Measurements from ENCODE around the gene NPAS3. TPM values are rescaled to one million over a fixed set of nuclear protein-coding genes. Genes with fewer than 3 reads are reported as not detected.

NPAS3 gene
- total RNA-seq, 2 experiments from 2014 or later = not detected

DNA sequence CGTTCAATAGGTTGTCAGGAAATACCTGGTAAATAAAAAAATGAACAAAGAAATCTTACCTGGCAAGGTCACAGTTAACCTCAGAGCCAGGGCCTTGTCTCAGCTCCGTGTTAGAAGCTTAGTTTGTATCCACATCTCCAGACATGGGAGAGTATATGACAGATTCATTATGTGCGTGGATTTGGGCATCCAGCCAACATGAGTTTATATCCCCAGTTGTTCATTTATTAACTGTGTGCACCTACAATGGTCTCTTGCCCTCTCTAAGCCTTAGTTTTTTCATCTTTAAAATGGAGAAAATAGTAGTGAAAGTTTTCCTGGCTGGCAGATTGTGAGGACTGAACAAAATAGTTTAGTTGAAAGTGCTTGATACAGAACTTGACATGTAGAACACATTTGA is 437.8 kb downstream of the NPAS3 start:
- Mint-ChIP-seq H3K27ac (no peak overlapping the region), H3K4me3 (no peak overlapping the region), H3K4me1 (ENCODE audit: low read depth) (no peaks in the 10 kb centered on the region), H3K9me3 (no peaks in the 10 kb centered on the region), H3K27me3 (no peaks in the 10 kb centered on the region), H3K36me3 (no peaks in the 10 kb centered on the region)
- POLR2A ChIA-PET = no interaction called here
- CTCF ChIA-PET = no interaction called here
- intact Hi-C loops (cut with micrococcal nuclease) = no loop called here
- DNase-seq = no peak

DNA sequence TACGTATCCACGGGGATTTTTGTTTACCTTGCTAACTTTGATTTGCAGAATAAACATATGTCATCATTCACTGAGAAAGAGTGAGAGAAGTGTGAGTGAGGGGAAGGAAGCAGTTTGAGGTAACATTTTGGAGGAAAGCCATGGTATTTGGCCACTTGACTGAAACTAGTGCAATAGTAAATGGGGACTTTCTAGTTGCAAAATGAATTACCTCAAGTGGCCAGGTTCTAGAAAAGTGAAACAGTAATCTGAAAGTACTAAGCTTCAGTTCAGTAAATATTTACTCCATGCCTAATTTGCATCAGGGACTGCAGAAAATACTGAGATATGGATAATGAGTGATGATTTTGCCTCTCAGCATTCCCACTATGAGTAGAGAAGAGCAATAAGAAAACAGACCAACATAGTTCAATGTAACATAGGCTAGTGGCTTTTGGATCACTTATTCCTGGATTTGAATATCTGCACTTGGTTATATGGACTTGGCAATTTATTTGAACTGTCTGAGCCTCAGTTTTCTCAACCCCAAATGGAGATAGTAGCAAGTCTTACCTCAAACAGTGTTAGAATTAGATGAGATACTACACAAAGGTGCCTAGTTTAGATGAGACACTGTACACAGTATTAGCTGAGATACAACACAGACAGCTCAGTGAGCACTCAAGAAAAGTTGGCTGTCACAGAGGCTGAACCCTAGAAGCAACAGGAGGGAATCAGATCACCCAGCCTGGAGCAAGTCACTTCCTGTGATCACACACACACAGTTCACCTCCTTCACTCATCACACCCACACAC is 439.1 kb downstream of the NPAS3 start:
- Mint-ChIP-seq H3K9me3 (no peaks in the 10 kb centered on the region), H3K27ac (no peak overlapping the region), H3K4me1 (ENCODE audit: low read depth) (no peaks in the 10 kb centered on the region), H3K36me3 (no peaks in the 10 kb centered on the region), H3K4me3 (no peak overlapping the region), H3K27me3 (no peaks in the 10 kb centered on the region)
- intact Hi-C loops (cut with micrococcal nuclease) = no loop called here
- POLR2A ChIA-PET = no interaction called here
- CTCF ChIA-PET = no interaction called here
- no peak for DNase-seq

DNA sequence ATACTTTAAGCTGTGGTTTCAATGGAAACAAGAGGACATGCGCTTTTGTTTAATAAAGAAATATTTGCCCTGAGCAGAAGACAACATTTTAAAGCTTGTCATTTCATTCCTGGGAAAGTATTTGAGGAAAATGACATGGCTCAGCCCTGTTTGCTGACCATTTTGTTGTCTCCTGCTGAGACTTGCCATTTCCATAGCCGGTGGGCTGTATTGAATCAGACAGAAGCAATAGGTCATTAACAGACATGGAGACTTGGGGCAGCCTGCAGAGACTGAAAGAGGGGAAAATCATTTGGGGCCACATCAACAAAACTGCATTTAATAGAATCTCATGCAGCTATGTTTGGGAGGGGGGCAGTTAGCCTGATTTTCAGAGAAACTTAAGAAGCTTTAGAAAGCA is 443.0 kb downstream of the NPAS3 start:
- Mint-ChIP-seq H3K9me3 (no peaks in the 10 kb centered on the region), H3K4me3 (no peak overlapping the region), H3K27ac (no peak overlapping the region), H3K27me3 (no peaks in the 10 kb centered on the region), H3K4me1 (ENCODE audit: low read depth) (no peaks in the 10 kb centered on the region), H3K36me3 (no peaks in the 10 kb centered on the region)
- POLR2A ChIA-PET = no interaction called here
- CTCF ChIA-PET = no interaction called here
- no peak for DNase-seq
- intact Hi-C loops (cut with micrococcal nuclease) = no loop called here

DNA sequence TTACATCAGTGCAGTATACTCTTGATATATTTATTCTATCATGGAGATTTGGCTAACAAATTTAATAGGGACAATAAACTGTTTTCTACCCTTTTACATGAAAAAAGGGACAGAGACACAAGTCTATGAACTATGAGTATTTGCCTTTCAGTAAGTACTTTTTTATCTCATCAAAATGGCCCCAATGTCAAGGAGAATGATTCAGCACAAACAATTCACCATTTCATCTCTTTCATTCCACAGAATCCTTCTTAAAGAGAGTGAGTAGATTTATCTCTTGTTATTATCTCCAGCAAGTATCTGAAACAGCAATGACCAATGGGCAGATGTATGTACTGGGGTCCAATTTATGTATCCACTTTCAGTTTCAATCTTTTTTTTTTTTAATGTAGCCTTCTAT is 447.5 kb downstream of the NPAS3 start:
- Mint-ChIP-seq H3K27me3 (no peaks in the 10 kb centered on the region), H3K27ac (no peak overlapping the region), H3K4me1 (ENCODE audit: low read depth) (no peaks in the 10 kb centered on the region), H3K36me3 (no peaks in the 10 kb centered on the region), H3K4me3 (no peak overlapping the region), H3K9me3 (no peaks in the 10 kb centered on the region)
- DNase-seq = no peak
- intact Hi-C loops (cut with micrococcal nuclease) = no loop called here
- ChIA-PET POLR2A (no interaction called here), CTCF (no interaction called here)

DNA sequence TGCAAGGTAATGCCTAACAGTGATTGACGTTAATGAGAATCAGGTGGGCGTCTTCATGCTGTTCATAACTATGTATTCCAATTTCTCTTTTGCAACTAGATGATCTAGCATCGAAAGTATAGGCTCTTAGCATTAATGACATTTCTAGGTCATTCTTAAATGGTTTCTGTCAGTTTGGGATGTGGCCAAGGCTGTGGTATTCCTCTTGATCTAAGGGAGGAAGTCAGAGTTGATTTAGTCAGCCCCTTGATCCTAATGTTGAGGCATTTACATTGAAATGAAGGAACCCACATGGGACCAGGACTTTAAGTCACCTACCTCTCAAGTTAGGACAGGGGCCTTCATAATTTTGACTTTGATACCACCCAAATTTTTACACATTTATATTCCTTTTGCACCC is 448.1 kb downstream of the NPAS3 start:
- POLR2A ChIA-PET = no interaction called here
- no peak for DNase-seq
- H3K27ac Mint-ChIP-seq = no peak overlapping the region
- intact Hi-C loops (cut with micrococcal nuclease) = no loop called here
- no peaks in the 10 kb centered on the region for H3K27me3 Mint-ChIP-seq
- CTCF ChIA-PET = no interaction called here
- no peak overlapping the region for H3K4me3 Mint-ChIP-seq
- H3K4me1 Mint-ChIP-seq (ENCODE audit: low read depth) = no peaks in the 10 kb centered on the region
- no peaks in the 10 kb centered on the region for H3K9me3 Mint-ChIP-seq
- H3K36me3 Mint-ChIP-seq = no peaks in the 10 kb centered on the region

DNA sequence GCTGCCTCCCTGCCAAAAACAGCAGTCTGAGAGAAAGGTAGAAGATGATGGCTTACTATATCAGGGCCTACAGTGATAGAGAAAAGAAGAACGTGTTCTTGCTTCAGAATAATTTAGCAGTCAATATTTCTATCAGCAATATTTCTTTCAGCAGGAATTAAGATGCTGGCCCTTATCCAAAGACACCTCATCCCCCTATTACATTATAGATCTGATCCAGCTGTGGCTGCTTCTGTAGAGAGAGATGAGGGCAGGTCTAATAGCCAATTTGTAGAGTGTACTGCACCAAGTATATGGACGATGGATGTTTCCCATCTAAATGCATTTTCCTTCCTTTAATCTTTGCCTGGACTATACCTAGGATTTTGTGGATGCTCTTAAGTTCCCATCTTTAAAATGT is 451.7 kb downstream of the NPAS3 start:
- intact Hi-C loops (cut with micrococcal nuclease) = no loop called here
- H3K27ac Mint-ChIP-seq = no peak overlapping the region
- no peaks in the 10 kb centered on the region for H3K9me3 Mint-ChIP-seq

DNA sequence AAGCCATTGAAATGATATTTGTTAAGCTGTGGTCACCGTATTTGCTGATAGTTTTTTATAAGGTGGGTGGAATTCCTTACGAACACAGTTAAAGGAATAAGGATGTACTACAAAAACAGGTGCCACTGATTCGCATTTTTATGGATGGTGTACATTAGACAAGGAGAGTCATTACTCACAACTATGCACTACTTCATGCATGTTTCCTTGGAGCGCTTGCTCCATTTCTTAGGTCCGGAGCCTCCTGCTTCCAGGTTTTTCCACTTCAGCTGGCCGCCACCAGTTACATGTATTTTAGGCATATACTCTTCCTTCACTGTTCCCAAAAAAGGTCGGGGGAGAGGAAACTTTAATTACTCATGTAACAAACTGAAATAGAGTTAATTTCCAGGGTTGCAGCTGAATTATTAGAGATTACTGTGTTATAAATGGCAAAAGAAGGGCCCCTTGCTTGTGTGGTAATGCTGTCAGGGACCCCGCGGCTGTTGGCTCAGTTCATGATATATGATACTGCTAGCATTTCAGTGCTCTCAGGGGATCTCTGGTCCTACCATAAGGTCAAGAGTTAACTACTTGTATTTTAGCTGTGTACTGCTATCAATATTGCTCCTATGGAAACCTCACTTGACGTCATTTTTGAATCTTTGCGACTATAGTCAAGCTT is 454.7 kb downstream of the NPAS3 start:
- Mint-ChIP-seq H3K4me1 (ENCODE audit: low read depth) (no peaks in the 10 kb centered on the region), H3K4me3 (no peak overlapping the region), H3K36me3 (no peaks in the 10 kb centered on the region), H3K27me3 (no peaks in the 10 kb centered on the region), H3K27ac (no peak overlapping the region), H3K9me3 (no peaks in the 10 kb centered on the region)
- CTCF ChIA-PET = no interaction called here
- POLR2A ChIA-PET = no interaction called here
- intact Hi-C loops (cut with micrococcal nuclease) = no loop called here
- no peak for DNase-seq

More for the DNA sequence above, 451.7 kb downstream of the NPAS3 start:
- Mint-ChIP-seq H3K27me3 (no peaks in the 10 kb centered on the region), H3K36me3 (no peaks in the 10 kb centered on the region), H3K4me1 (ENCODE audit: low read depth) (no peaks in the 10 kb centered on the region), H3K4me3 (no peak overlapping the region)
- DNase-seq = no peak
- ChIA-PET POLR2A (no interaction called here), CTCF (no interaction called here)

DNA sequence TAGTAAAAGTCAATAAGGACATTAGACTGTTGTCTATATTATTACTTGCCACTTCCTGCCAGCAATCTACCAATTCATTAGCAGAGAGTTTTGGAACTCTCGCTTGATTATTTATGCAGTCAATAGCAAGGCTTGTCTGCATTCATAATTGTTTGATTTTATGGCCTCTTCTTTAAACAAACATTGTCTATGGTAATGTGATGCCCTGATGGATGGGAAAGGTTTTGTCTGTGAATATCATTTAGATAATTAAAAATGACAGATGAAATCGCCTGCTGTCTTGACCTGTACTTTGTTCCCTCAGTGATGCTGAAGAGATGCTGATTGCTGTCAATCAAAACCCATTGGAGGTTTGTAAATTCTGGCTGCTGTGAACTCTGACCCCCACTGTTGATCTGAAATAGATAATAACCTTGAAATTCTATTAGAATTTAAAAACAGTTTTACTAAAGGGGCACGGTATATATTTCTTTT is 455.3 kb downstream of the NPAS3 start:
- H3K36me3 Mint-ChIP-seq = no peaks in the 10 kb centered on the region
- CTCF ChIA-PET = no interaction called here

DNA sequence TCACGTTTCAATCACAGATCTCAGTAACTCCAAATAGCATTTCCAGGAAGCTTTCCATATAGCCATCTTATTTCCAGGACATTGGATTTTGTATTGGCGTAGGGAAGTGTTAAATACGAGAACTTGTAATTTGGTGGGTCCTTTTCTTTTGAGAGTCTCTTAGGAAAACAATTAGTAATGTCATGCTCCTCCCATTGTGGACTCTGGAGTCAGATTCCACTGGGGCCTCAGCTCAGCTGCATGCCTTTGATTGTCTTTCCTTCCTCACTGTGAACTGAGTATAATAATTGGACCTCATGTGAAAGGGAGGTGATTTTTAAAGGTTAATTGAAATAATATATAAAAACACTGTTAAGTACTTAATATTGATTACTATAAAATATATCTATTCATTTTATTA is 462.6 kb downstream of the NPAS3 start:
- ChIA-PET POLR2A (no interaction called here), CTCF (no interaction called here)
- peaks cover 6% of the 10 kb centered on the region for H3K9me3 Mint-ChIP-seq
- no peaks in the 10 kb centered on the region for H3K36me3 Mint-ChIP-seq
- no peak overlapping the region for H3K27ac Mint-ChIP-seq
- H3K4me3 Mint-ChIP-seq = no peak overlapping the region
- no peak for DNase-seq
- no peaks in the 10 kb centered on the region for H3K4me1 Mint-ChIP-seq (ENCODE audit: low read depth)
- intact Hi-C loops (cut with micrococcal nuclease) = no loop called here
- peaks cover 2% of the 10 kb centered on the region for H3K27me3 Mint-ChIP-seq

More for the DNA sequence above, 455.3 kb downstream of the NPAS3 start:
- DNase-seq = no peak
- intact Hi-C loops (cut with micrococcal nuclease) = no loop called here
- Mint-ChIP-seq H3K4me1 (ENCODE audit: low read depth) (no peaks in the 10 kb centered on the region), H3K9me3 (no peaks in the 10 kb centered on the region), H3K27me3 (no peaks in the 10 kb centered on the region), H3K27ac (no peak overlapping the region), H3K4me3 (no peak overlapping the region)
- POLR2A ChIA-PET = no interaction called here

DNA sequence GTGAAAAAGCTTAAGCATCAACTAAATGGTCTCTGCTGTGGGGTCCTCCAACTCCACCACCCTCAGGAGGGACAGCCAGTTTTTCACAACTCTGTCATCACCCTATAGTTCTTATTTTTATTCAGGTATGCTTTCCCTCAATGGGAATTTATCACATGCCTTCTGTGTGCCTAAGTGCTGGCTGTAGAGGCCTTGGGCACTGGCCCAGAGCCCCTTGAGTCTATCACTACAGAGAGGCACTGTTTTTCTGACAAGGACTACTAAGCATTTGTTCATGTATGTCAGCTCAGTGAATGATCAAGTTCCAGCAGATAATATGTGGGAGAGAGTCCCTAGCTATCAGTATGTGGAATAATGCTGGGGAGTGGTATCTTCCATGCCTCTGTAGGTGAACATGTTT is 463.9 kb downstream of the NPAS3 start:
- POLR2A ChIA-PET = no interaction called here
- intact Hi-C loops (cut with micrococcal nuclease) = no loop called here
- H3K9me3 Mint-ChIP-seq = peaks cover 6% of the 10 kb centered on the region
- H3K4me1 Mint-ChIP-seq (ENCODE audit: low read depth) = no peaks in the 10 kb centered on the region
- no peak overlapping the region for H3K27ac Mint-ChIP-seq
- peaks cover 2% of the 10 kb centered on the region for H3K27me3 Mint-ChIP-seq
- no peak overlapping the region for H3K4me3 Mint-ChIP-seq
- CTCF ChIA-PET = no interaction called here
- H3K36me3 Mint-ChIP-seq = no peaks in the 10 kb centered on the region
- DNase-seq = no peak

DNA sequence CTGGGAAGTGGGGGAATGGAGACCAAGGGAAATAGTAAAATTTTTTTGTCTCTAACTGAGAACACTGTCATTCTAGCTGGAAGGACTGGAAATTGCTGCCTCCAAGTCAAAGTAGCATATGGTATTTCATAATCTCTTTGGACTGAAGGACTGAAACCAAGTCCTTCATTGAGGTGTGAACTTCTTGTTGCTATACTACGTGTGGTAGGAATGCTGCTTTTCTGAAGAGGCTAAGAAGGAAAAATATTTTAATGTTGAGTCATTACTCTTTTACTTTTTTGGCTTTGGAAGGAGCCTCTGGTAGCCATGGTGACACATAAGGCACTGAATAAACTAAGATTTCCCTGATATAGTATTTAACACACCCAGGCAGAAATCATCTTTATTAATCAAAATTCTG is 465.4 kb downstream of the NPAS3 start:
- ChIA-PET POLR2A (no interaction called here), CTCF (no interaction called here)
- Mint-ChIP-seq H3K9me3 (peaks cover 6% of the 10 kb centered on the region), H3K4me3 (no peak overlapping the region), H3K4me1 (ENCODE audit: low read depth) (no peaks in the 10 kb centered on the region), H3K27ac (no peak overlapping the region), H3K36me3 (no peaks in the 10 kb centered on the region), H3K27me3 (peaks cover 2% of the 10 kb centered on the region)
- intact Hi-C loops (cut with micrococcal nuclease) = no loop called here
- no peak for DNase-seq

DNA sequence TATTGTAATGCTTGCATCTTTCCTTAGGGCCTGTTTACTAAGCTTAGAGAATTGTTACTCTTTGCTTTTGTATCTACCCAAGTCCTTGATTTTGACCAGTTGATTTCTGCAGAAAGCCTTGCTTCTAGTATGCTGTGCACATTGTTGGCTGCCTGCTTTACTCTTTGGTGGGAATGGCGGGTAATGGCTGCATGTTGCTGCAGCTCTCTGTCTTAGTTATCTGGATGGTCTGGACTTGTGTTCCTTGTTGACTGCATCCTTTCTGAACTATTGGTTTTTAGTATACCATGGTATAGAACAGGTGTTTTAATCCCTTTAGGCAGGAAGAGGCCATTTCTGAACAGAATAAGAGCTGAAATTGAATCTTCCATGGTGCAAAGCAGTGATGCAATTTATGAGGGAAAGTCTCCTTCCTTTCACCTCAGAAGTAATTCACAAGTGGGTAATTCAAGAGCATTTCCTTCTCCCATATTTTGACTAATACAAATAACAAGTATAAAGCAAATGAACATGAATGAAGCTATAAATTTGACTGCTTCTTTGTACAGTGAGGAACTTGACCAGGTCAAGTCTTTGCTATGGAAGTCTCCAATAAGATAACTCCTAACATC is 466.4 kb downstream of the NPAS3 start:
- intact Hi-C loops (cut with micrococcal nuclease) = no loop called here
- Mint-ChIP-seq H3K9me3 (peaks cover 6% of the 10 kb centered on the region), H3K36me3 (no peaks in the 10 kb centered on the region), H3K4me1 (ENCODE audit: low read depth) (no peaks in the 10 kb centered on the region), H3K27ac (no peak overlapping the region), H3K27me3 (peaks cover 2% of the 10 kb centered on the region), H3K4me3 (no peak overlapping the region)
- ChIA-PET POLR2A (no interaction called here), CTCF (no interaction called here)
- DNase-seq = no peak

DNA sequence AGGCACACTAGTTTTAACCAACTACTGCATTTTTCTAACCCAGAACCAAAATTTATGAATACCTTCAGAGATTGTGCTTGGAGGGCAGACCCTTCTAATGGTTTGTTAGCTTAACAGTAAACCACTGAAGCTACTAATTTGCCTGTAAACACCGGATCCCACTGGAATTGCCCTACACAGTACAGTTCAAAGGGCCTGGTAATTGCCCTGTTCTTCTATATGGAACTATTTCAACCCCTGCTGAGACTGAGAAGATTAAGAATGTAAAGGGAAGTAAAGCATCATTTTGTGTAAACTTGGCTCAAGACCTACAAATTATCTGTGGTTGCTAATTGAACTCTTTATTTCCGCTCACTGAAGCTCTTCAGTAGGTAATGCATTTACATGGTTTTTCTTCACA is 468.1 kb downstream of the NPAS3 start:
- H3K27ac Mint-ChIP-seq = no peak overlapping the region
- ChIA-PET CTCF (no interaction called here), POLR2A (no interaction called here)
- H3K9me3 Mint-ChIP-seq = peaks cover 6% of the 10 kb centered on the region
- intact Hi-C loops (cut with micrococcal nuclease) = no loop called here
- no peaks in the 10 kb centered on the region for H3K36me3 Mint-ChIP-seq
- DNase-seq = no peak
- H3K4me1 Mint-ChIP-seq (ENCODE audit: low read depth) = no peaks in the 10 kb centered on the region
- H3K27me3 Mint-ChIP-seq = no peaks in the 10 kb centered on the region
- no peak overlapping the region for H3K4me3 Mint-ChIP-seq

All from activated CD4-positive, alpha-beta memory T cell treated with anti-CD3 and anti-CD28 coated beads for 36 hours (primary cell).